ENCODE measurements around the gene KIF23. TPM values are rescaled to one million over a fixed set of nuclear protein-coding genes. Genes with fewer than 3 reads are reported as not detected.

Gene KIF23
- polyA plus RNA-seq, 1 donor (not counting 4 experiments of a cell fraction or from before 2014, with no cell fraction given): 28.8 TPM

- no peaks in the 10 kb centered on the region for H3K9me3 ChIP-seq (ENCODE audit: control insufficient read depth, low read depth, low read length)
- TF ChIP-seq, protein P1, sequence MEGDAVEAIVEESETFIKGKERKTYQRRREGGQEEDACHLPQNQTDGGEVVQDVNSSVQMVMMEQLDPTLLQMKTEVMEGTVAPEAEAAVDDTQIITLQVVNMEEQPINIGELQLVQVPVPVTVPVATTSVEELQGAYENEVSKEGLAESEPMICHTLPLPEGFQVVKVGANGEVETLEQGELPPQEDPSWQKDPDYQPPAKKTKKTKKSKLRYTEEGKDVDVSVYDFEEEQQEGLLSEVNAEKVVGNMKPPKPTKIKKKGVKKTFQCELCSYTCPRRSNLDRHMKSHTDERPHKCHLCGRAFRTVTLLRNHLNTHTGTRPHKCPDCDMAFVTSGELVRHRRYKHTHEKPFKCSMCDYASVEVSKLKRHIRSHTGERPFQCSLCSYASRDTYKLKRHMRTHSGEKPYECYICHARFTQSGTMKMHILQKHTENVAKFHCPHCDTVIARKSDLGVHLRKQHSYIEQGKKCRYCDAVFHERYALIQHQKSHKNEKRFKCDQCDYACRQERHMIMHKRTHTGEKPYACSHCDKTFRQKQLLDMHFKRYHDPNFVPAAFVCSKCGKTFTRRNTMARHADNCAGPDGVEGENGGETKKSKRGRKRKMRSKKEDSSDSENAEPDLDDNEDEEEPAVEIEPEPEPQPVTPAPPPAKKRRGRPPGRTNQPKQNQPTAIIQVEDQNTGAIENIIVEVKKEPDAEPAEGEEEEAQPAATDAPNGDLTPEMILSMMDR (optimal IDR thresholded peaks at IDR 0.05 in 1 of 3, IDR thresholded peaks at IDR 0.05 in 1 of 3, conservative IDR thresholded peaks at IDR 0.05 in 1 of 3; ENCODE audit: extremely low read depth in 1 of 3, insufficient read depth in 2 of 3, low read length in 3 of 3): no peak
- TF ChIP-seq EZH2 (IDR thresholded peaks at IDR 0.05; ENCODE audit: low read length): no peak
- no peak overlapping the region for H3K9ac ChIP-seq (ENCODE audit: control insufficient read depth, extremely low read depth, insufficient read depth, low read length)
- no peak overlapping the region for H3K27ac ChIP-seq (ENCODE audit: control insufficient read depth, insufficient read depth, low read length)
- H3K4me1 ChIP-seq (ENCODE audit: control insufficient read depth, extremely low read depth, insufficient read depth, low read length): peaks cover 32% of the 10 kb centered on the region
- dilution Hi-C loops (cut with MboI; ENCODE audit: extremely low pct_ligation_motif_present, low sequenced_read_pairs): no loop called here
- no peak overlapping the region for H3K4me2 ChIP-seq (ENCODE audit: control insufficient read depth, extremely low read depth, insufficient read depth, low read depth, low read length)
- no peaks in the 10 kb centered on the region for H3K9me1 ChIP-seq (ENCODE audit: control insufficient read depth, extremely low read depth, insufficient read depth, low read length)
- H3K27me3 ChIP-seq (ENCODE audit: control insufficient read depth, extremely low read depth, insufficient read depth, low read length): no peaks in the 10 kb centered on the region
- H3K36me3 ChIP-seq (ENCODE audit: control insufficient read depth in 2 of 2, extremely low read depth in 1 of 2, insufficient read depth in 2 of 2, low read length in 2 of 2): no peaks in the 10 kb centered on the region
- no peaks in the 10 kb centered on the region for H3K79me2 ChIP-seq (ENCODE audit: control insufficient read depth, insufficient read depth, low read length)
- FAIRE-seq (no peak), DNase-seq (ENCODE audit: low read depth, low spot score) (no peak)
- H3K4me3 ChIP-seq (ENCODE audit: control insufficient read depth in 2 of 3, extremely low read depth in 1 of 3, insufficient read depth in 2 of 3, low read depth in 1 of 3, low read length in 3 of 3): no peak overlapping the region
- no peak overlapping the region for H2AFZ ChIP-seq (ENCODE audit: control insufficient read depth, low read length)
- H4K20me1 ChIP-seq (ENCODE audit: control insufficient read depth, extremely low read depth, insufficient read depth, low read length): no peaks in the 10 kb centered on the region
Measured at GRCh38 chr15:69395460-69395859, 18.7 kb upstream of the KIF23 start.

DNA sequence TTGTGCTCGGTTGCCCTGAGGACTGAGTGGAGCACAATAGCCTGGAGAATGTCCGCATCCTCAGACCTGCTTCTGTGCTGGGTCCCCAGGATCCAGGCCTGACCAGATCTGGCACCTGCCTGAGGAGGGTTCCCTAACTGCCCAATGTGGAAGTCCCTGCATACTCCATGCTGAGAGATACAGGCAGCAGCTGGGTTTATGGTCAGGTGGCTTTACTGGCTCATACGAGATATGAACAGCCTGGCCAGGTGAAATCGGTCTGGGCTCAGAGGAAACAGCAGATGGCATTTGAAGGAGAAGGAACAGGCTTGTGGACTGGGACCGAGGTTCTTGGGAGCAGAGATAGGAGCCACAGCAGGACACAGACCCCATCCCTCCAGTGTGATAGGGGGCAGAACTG, 18.2 kb upstream of the KIF23 start:
- Histone ChIP-seq H3K27ac (ENCODE audit: control insufficient read depth, insufficient read depth, low read length) (no peak overlapping the region), H2AFZ (ENCODE audit: control insufficient read depth, low read length) (no peak overlapping the region), H3K4me2 (ENCODE audit: control insufficient read depth, extremely low read depth, insufficient read depth, low read depth, low read length) (no peak overlapping the region), H3K27me3 (ENCODE audit: control insufficient read depth, extremely low read depth, insufficient read depth, low read length) (no peaks in the 10 kb centered on the region), H3K9me3 (ENCODE audit: control insufficient read depth, low read depth, low read length) (no peaks in the 10 kb centered on the region), H3K9me1 (ENCODE audit: control insufficient read depth, extremely low read depth, insufficient read depth, low read length) (no peaks in the 10 kb centered on the region), H3K36me3 (ENCODE audit: control insufficient read depth in 2 of 2, extremely low read depth in 1 of 2, insufficient read depth in 2 of 2, low read length in 2 of 2) (no peaks in the 10 kb centered on the region), H3K4me3 (ENCODE audit: control insufficient read depth in 2 of 3, extremely low read depth in 1 of 3, insufficient read depth in 2 of 3, low read depth in 1 of 3, low read length in 3 of 3) (no peak overlapping the region), H3K9ac (ENCODE audit: control insufficient read depth, extremely low read depth, insufficient read depth, low read length) (no peak overlapping the region), H4K20me1 (ENCODE audit: control insufficient read depth, extremely low read depth, insufficient read depth, low read length) (no peaks in the 10 kb centered on the region), H3K4me1 (ENCODE audit: control insufficient read depth, extremely low read depth, insufficient read depth, low read length) (peaks cover 26% of the 10 kb centered on the region), H3K79me2 (ENCODE audit: control insufficient read depth, insufficient read depth, low read length) (no peaks in the 10 kb centered on the region)
- dilution Hi-C loops (cut with MboI; ENCODE audit: extremely low pct_ligation_motif_present, low sequenced_read_pairs): no loop called here
- no peak for TF ChIP-seq EZH2 (IDR thresholded peaks at IDR 0.05; ENCODE audit: low read length)
- TF ChIP-seq, protein P1 (optimal IDR thresholded peaks at IDR 0.05 in 1 of 3, IDR thresholded peaks at IDR 0.05 in 1 of 3, conservative IDR thresholded peaks at IDR 0.05 in 1 of 3; ENCODE audit: extremely low read depth in 1 of 3, insufficient read depth in 2 of 3, low read length in 3 of 3): no peak
- DNase-seq (ENCODE audit: low read depth, low spot score) (no peak), FAIRE-seq (no peak)
